HG03066 (cell line): ENCODE data around the gene KAT6B.

Source experiments
- ATAC-seq: cut with Tn5 transposase; IDR thresholded peaks from one replicate; pipeline ENCODE4 v1.9.1; 2021; ENCODE audit warnings: low read depth; ENCODE audit not compliant: unreplicated experiment

The KAT6B gene

GRCh38 chr10:75028748-75029147 is 202.3 kb downstream of the KAT6B start:
- no peak for ATAC-seq

DNA sequence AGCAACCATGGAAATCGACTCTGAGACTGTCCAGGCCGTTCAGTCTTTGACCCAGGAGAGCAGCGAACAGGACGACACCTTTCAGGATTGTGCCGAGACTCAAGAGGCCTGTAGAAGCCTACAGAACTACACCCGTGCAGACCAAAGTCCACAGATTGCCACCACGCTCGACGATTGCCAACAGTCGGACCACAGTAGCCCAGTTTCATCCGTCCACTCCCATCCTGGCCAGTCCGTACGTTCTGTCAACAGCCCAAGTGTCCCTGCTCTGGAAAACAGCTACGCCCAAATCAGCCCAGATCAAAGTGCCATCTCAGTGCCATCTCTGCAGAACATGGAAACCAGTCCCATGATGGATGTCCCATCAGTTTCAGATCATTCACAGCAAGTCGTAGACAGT is 203.0 kb downstream of the KAT6B start:
- ATAC-seq, result no peak

- no peak for ATAC-seq
These were observed 203.5 kb downstream of the KAT6B start for GRCh38 chr10:75029857-75030256.

- ATAC-seq, result no peak
These were observed 204.0 kb downstream of the KAT6B start for GRCh38 chr10:75030371-75030770.

- ATAC-seq, result no peak
These were observed 205.7 kb downstream of the KAT6B start for GRCh38 chr10:75032119-75032518.

DNA sequence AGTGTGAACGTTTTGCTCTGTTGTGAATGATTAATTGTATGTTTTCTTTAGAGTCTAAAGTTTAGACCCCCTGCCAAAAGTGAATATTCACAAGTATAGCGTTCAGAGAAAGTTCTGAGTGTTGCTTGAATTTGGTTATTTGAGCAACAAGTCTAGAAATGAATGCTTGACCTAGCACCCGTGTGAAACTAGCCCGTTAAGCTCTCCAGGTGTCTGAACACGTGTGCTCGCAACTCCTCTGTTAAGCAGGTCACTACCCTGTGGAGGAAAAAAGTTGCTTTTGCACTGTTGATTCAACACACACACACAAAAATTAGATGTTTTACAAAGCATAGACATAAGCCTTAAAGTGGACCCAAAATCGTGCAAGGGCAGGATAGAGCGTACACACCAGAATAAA is 206.4 kb downstream of the KAT6B start:
- no peak for ATAC-seq

DNA sequence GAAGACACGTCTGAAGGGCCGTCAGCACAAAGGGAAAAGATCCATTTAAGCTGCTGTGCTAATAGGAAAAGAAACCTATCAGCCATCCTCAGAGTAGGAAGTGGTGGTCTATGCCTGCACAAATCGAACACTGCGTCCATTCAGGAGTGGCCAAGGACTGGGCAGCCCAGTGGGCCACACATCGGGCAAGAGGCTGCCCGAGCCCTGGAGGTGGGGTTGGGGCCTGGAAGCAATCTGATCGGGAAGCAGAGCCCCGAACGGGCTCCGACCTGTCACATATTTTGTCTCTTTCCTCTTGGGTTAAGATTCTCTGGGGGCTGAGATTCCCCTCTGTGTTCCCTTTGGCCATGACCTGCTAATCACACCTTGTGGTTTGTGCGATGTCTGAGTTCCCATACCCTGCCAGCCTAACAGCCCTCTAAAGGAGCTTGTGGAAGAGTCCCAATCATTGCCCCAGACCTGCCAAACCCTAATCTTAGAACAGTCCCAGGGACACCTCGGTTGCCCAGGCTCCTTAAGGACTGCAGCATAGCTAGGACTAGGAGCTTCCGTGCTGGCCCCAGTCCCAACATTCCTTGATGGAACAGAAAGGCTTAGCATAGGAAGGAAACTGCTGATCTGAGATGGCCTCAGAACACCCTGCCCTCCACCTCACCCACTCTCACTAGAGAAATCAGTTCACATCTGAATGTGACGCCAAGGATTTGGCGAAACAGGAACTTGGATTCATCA is 207.2 kb downstream of the KAT6B start:
- ATAC-seq, result no peak

- no peak for ATAC-seq
These were observed 207.7 kb downstream of the KAT6B start for GRCh38 chr10:75034131-75034512.

- ATAC-seq, result no peak
These were observed 208.4 kb downstream of the KAT6B start for GRCh38 chr10:75034714-75035258.

GRCh38 chr10:75035975-75036708 is 209.7 kb downstream of the KAT6B start:
- no peak for ATAC-seq

- no peak for ATAC-seq
These were observed 211.1 kb downstream of the KAT6B start for GRCh38 chr10:75037171-75038153.

GRCh38 chr10:75038335-75038734 is 211.9 kb downstream of the KAT6B start:
- ATAC-seq, result no peak

- no peak for ATAC-seq
These were observed 214.2 kb downstream of the KAT6B start for GRCh38 chr10:75040576-75040975.

GRCh38 chr10:75042292-75042974 is 216.0 kb downstream of the KAT6B start:
- no peak for ATAC-seq

DNA sequence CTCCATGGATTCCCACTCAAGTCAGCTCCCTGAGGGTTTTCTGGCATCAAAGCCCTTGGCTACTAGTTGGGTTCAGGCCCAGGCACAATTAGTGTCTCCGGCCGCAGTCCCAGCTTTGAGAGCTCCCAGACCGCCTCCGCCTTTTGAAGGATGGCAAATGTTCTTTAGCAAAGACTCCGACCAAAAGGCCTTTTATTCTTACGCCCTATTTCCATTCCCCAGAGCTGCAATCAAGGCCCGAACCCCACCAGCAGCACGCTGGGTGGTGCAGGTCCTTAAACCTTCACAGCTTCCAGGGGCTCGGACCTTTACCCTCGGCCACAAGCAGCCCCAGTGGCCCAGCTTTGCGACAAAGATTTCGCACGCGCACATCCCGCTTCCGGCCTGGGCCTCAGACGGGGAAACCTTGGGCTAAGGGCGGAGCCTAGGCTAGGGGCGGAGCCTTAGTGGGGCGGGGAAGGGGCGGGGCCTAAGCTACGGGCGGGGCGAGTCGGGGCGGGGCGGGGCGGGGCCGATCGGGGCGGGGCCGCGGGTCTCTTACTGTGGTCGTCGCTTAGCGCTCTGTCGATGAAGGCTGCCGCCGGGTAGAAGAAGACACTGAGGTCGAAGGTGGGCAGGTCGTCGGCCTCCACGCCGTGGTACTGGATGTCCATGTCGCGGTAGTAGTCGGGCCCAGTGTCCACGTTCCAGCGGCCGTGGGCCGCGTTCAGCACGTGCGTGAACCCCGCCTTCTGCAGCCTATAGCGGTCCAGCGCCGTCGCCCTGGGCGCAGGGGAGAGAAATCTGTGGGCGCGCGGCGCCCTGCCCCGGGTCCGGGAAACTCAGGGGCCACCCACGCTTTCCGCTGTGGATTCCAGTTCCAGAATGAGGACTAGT is 217.1 kb downstream of the KAT6B start:
- no peak for ATAC-seq

DNA sequence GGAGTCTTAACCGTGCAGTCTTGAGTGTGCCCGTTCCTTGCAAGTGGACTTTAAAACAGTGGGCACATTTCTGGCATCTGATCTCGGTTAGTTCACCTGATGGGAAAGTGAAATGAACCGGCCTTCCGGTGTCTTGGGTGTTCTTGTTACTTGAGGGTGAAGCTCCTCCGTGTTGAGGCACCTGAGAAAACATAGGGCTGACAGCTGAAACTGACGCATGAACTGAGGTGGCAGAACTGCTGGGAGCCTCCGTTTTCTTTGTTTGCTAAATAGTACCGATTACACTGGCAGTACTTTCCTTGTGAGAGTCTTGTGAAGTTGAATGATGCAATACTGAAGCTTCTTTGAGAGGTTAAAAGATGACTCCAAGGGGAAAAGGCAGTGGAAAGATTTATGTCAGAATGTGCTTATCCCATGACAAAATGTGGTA is 222.3 kb downstream of the KAT6B start:
- ATAC-seq, result no peak

DNA sequence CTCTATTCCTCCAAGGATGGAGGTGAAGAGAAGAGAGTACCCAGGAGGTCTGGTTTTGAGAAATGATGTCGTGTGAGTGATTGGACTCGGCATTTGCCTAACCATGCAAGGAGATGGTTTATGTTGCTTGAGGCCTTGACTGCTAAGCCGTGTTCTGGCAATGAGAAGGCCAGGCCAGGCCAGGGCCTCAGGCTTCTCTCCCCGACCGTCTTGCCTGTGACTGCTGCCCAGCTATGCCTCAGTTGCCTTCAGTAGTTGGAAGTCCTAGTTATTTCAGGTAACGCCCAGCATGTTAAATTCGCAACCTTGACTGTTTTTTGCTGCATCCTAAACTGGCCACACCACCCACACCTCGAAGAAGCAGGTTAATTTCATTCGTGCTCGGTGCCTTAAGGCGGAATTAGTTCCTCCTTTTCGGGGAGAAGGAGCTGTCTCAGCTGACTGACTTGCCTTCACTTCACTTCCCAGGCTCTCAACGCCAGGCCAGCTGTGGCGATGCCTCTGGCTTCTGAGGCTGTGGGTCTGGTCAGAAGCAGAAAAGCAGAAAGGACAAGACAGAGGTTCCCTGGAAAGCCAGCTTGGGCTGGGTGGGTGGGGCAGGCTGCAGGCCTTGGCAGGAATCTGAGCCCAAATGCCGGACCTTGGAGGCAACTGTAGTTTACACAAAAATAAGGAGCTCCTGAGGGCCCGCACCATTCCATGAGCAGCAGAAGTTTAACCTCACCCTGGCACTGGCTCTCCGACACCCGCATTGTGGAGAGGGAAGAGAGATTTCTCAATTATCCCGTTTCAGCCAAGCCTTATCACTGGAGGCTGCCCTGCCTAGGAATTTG is 223.1 kb downstream of the KAT6B start:
- ATAC-seq, result no peak

GRCh38 chr10:75050149-75050919 is 223.9 kb downstream of the KAT6B start:
- no peak for ATAC-seq
